GM12801 (cell line): ENCODE measurements around the gene TMPRSS7.

Experiments used
- CTCF ChIP-seq: IDR thresholded peaks from one replicate; pipeline ENCODE4 v1.5.1; 2011; ENCODE audit warnings: control low read depth; ENCODE audit not compliant: insufficient read length; ENCODE audit errors: extremely low read depth

TMPRSS7 gene

GRCh38 chr3:112047264-112047663, 12.7 kb downstream of the TMPRSS7 start:
- TF ChIP-seq CTCF: no peak

GRCh38 chr3:112048911-112049310, 14.4 kb downstream of the TMPRSS7 start:
- no peak for TF ChIP-seq CTCF

GRCh38 chr3:112053229-112053628, 18.7 kb downstream of the TMPRSS7 start:
- TF ChIP-seq CTCF: no peak

GRCh38 chr3:112056451-112056929, 22.0 kb downstream of the TMPRSS7 start:
- no peak for TF ChIP-seq CTCF

GRCh38 chr3:112059497-112059896, 25.0 kb downstream of the TMPRSS7 start:
- TF ChIP-seq CTCF: no peak

GRCh38 chr3:112061152-112061551, 26.6 kb downstream of the TMPRSS7 start:
- TF ChIP-seq CTCF: no peak

- TF ChIP-seq CTCF: no peak
Measured at GRCh38 chr3:112074006-112074405, 39.5 kb downstream of the TMPRSS7 start.
